Tibial nerve (tissue), 3 donors: ENCODE data around the gene MED26.

Experiments used
- CTCF ChIP-seq, 5 experiments: fragments of 200-600 bp in 3 of 5; fragments of 450-650 bp in 2 of 5; sonication (generic) in 3 of 5; IDR thresholded peaks; one replicate each; pipeline ENCODE4 v1.5.1; 2016 to 2019; ENCODE audit warnings: antibody characterized with exemption in 5 of 5, mild to moderate bottlenecking in 3 of 5, moderate library complexity in 2 of 5
- POLR2A ChIP-seq, 2 donors: fragments of 450-650 bp; IDR thresholded peaks; one replicate each; pipeline ENCODE4 v1.6.1; 2017; ENCODE audit warnings: antibody characterized with exemption in 2 of 2, mild to moderate bottlenecking in 2 of 2, moderate library complexity in 2 of 2

GRCh38 chr19:16524991-16525734 lies 102.8 kb downstream of the MED26 start:
- TF ChIP-seq CTCF (IDR thresholded peaks at IDR 0.05) = no peak
- no peak for TF ChIP-seq POLR2A (IDR thresholded peaks at IDR 0.05)
